ENCODE results near the gene RBM17. TPM values are rescaled to one million over a fixed set of nuclear protein-coding genes. Genes with fewer than 3 reads are reported as not detected.

RBM17 gene
- total RNA-seq, 1 donor from 2014 or later = 142 TPM

DNA sequence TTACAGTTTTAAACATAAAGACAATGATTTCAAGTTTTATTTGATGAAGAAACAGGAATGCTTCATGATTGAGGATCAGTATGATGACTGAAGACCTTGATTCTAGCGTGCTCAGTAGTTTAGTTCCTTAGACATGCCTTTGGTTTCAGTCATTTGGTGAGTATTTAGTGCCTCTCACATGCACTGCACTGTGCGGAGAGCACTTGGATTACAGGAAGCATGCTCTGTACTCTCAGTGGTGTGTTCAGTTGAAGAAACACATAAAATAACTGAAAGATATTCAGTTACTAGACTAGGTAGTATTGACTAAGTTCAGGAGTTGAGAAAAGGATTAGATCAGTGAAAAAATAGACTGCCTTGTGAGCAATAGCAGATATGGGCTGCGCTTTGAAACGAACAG, 25.5 kb downstream of the RBM17 start:
- Mint-ChIP-seq H3K27ac (ENCODE audit: unreplicated experiment) (no peak overlapping the region), H3K4me3 (no peak overlapping the region), H3K4me1 (no peaks in the 10 kb centered on the region), H3K27me3 (ENCODE audit: low read depth) (no peaks in the 10 kb centered on the region), H3K36me3 (ENCODE audit: low read depth) (peaks cover 23% of the 10 kb centered on the region), H3K9me3 (no peaks in the 10 kb centered on the region)
- no peak for DNase-seq (ENCODE audit: low read depth, low spot score)
- TF ChIP-seq, protein P1, sequence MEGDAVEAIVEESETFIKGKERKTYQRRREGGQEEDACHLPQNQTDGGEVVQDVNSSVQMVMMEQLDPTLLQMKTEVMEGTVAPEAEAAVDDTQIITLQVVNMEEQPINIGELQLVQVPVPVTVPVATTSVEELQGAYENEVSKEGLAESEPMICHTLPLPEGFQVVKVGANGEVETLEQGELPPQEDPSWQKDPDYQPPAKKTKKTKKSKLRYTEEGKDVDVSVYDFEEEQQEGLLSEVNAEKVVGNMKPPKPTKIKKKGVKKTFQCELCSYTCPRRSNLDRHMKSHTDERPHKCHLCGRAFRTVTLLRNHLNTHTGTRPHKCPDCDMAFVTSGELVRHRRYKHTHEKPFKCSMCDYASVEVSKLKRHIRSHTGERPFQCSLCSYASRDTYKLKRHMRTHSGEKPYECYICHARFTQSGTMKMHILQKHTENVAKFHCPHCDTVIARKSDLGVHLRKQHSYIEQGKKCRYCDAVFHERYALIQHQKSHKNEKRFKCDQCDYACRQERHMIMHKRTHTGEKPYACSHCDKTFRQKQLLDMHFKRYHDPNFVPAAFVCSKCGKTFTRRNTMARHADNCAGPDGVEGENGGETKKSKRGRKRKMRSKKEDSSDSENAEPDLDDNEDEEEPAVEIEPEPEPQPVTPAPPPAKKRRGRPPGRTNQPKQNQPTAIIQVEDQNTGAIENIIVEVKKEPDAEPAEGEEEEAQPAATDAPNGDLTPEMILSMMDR (conservative IDR thresholded peaks at IDR 0.05) = no peak

DNA sequence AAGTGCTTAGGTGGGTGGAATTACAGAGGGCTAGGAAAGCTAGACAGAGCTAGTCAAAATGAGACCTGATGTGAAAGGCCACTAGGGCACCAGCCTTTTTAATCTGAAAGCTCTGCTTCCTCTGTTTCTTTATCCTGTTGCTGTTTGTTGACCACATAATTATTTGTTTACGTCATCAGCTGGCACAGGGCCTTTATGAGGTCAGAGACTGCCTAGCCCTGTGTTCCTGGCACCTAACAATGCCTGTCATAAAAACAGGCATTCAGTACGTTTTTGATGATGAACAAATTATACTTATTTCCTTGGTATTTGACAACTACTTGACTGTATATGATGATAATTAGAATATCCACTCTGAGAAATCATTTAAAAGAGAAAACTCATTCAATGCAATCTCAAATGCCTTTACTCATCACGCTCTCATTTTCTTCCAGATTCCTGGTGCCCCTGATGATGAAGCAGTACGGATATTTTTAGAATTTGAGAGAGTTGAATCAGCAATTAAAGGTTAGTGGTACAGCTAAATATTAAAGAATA, 26.0 kb downstream of the RBM17 start:
- no peak for DNase-seq (ENCODE audit: low read depth, low spot score)
- Mint-ChIP-seq H3K27ac (ENCODE audit: unreplicated experiment) (no peak overlapping the region), H3K27me3 (ENCODE audit: low read depth) (no peaks in the 10 kb centered on the region), H3K4me3 (no peak overlapping the region), H3K9me3 (no peaks in the 10 kb centered on the region), H3K4me1 (no peaks in the 10 kb centered on the region), H3K36me3 (ENCODE audit: low read depth) (peaks cover 19% of the 10 kb centered on the region)
- TF ChIP-seq, protein P1 (conservative IDR thresholded peaks at IDR 0.05) = no peak

DNA sequence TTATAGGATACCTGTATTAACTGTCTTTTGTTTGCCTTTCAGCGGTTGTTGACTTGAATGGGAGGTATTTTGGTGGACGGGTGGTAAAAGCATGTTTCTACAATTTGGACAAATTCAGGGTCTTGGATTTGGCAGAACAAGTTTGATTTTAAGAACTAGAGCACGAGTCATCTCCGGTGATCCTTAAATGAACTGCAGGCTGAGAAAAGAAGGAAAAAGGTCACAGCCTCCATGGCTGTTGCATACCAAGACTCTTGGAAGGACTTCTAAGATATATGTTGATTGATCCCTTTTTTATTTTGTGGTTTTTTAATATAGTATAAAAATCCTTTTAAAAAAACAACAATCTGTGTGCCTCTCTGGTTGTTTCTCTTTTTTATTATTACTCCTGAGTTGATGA, 26.6 kb downstream of the RBM17 start:
- no peaks in the 10 kb centered on the region for H3K9me3 Mint-ChIP-seq
- H3K4me1 Mint-ChIP-seq = no peaks in the 10 kb centered on the region
- DNase-seq (ENCODE audit: low read depth, low spot score) = no peak
- peaks cover 16% of the 10 kb centered on the region for H3K36me3 Mint-ChIP-seq (ENCODE audit: low read depth)
- TF ChIP-seq, protein P1 (conservative IDR thresholded peaks at IDR 0.05) = no peak
- H3K27me3 Mint-ChIP-seq (ENCODE audit: low read depth) = no peaks in the 10 kb centered on the region
- no peak overlapping the region for H3K4me3 Mint-ChIP-seq
- no peak overlapping the region for H3K27ac Mint-ChIP-seq (ENCODE audit: unreplicated experiment)

DNA sequence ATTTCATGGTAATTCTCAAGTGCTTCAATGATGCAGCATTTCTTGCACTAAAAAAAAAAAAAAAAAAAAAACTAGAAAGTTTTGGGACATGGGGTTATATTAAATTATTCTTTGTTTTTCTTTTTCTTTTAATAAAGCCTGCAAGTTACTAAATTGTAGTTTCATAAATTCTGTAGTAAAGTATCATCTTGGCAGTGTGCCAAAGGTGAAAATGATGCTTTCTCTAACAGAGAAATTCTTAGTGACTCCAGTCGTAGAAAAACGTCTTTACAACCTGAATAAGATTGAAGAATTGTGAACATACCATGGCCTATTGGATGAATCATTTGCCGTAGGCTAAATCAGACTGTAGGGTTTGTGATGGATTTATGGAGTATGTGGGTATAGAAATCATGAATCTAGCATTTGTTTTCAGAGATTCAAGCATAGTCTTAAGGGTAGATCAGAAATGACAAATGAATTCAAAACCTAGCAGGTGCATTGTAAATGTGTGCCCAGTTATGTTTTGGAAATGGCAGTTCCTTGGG, 27.1 kb downstream of the RBM17 start:
- Mint-ChIP-seq H3K27me3 (ENCODE audit: low read depth) (no peaks in the 10 kb centered on the region), H3K36me3 (ENCODE audit: low read depth) (peaks cover 14% of the 10 kb centered on the region), H3K9me3 (no peaks in the 10 kb centered on the region), H3K27ac (ENCODE audit: unreplicated experiment) (no peak overlapping the region), H3K4me3 (no peak overlapping the region), H3K4me1 (no peaks in the 10 kb centered on the region)
- TF ChIP-seq, protein P1 (conservative IDR thresholded peaks at IDR 0.05) = no peak
- no peak for DNase-seq (ENCODE audit: low read depth, low spot score)

DNA sequence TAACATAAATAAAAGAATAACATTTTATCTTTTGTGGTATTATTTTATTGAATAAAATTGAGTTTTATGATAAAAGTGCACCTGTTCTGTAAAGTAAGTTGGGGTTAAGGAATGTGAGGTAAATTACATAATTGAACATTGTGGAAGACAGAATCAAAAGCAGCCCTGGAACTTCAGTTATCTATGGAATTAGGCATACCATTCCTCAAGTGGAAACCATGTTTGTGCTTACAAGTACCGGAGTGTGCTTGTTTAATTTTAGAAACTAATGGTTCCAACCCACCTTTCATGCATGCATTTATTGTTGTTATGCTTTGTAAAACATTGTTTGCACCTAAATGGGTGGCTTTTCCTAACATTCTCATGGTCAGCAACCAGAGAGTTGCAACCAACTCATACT, 28.0 kb downstream of the RBM17 start:
- Mint-ChIP-seq H3K9me3 (no peaks in the 10 kb centered on the region), H3K36me3 (ENCODE audit: low read depth) (peaks cover 14% of the 10 kb centered on the region), H3K4me1 (no peaks in the 10 kb centered on the region), H3K27me3 (ENCODE audit: low read depth) (no peaks in the 10 kb centered on the region), H3K4me3 (no peak overlapping the region), H3K27ac (ENCODE audit: unreplicated experiment) (no peak overlapping the region)
- no peak for DNase-seq (ENCODE audit: low read depth, low spot score)
- TF ChIP-seq, protein P1 (conservative IDR thresholded peaks at IDR 0.05) = no peak

All from neural crest cell (in vitro differentiated cells).